ENCODE data around the gene OGA. TPM values are rescaled to one million over a fixed set of nuclear protein-coding genes. Genes with fewer than 3 reads are reported as not detected.

The OGA gene
- total RNA-seq (2014; rRNA removed; shearing (Covaris generic)), result 42.9 and 43.2 TPM in 2 replicates

DNA sequence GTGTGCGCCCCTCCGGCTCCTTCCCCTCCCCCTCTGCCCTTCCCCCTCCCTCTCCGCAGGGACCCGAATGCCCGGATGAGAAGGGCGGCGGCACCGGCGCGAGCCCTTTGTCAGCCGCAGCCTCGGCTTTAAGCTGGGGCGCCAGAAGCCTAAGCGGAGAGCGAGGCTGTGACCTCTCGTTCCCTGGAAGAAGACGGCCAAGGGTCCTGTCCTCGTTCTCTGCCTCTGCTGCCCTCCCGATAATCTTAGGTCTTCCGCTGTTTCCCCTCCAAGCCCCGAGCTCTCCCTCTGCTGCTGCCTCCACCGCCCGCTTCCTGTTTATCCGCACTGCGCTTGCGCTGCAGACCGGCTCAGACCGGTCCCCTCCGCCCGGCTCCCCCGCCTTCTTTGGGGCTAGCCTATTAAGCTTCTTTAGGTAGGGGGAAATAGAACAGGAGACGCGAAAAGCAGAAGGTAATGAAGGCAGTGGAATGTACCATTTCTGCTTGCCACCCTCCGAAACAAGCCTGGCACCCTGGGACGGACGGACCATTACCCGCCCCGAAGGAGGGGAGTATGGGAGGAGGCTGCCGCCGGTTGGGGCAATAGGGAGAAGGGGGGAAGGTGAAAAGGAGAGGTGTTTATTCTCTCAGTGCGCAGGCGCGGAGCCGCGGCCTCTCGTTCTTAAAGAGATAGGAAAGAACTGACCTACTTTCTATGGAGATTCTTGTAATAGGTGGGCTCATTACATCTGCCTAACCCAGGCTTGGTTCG is at the start of gene OGA:
OGA (minus strand) TSS at position 326 of the 753 bp plus-strand sequence. CDS start 422 bp downstream, outside the sequence.
- DNase-seq (ENCODE audit: low spot score), result peak; percentile 100

DNA sequence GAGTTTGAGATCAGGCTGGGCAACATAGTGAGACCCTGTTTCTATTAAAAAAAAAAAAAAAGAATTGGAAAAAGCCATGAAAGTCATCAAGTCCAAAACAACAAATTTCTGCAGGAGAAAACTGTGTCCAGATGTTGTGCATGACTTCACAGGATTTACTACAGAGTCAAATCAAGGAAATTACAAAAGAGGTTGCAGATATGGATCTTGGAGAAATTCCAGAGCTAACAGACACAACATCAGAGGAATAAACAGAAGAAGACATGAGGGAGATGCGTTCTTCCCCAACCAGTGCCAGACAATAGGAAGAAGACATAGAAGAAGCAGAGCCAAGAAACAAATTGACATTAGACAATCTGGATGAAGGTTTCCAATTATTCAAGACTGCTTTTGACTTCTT is 49.7 kb upstream of the OGA start:
- DNase-seq (ENCODE audit: low spot score), result no peak

DNA sequence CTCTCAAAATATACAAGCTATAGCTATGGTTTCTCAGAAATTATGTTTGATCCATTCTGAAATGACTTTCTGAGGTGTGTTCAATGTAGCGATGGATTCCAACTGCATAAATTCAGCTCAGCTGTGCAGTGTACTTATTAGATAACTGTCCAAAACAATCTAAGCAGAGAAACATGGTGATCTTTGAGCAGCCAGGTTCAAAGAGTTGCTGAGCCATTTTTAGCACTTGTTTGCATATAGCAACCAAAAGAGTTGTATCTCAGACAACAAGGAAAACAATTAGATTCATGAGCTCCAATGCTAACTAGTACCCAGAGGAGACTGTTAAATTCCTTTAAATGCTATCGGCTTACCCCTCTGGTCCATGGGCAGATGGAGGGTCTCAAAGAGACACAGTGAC is 41.3 kb upstream of the OGA start:
- DNase-seq (ENCODE audit: low spot score), result no peak

DNA sequence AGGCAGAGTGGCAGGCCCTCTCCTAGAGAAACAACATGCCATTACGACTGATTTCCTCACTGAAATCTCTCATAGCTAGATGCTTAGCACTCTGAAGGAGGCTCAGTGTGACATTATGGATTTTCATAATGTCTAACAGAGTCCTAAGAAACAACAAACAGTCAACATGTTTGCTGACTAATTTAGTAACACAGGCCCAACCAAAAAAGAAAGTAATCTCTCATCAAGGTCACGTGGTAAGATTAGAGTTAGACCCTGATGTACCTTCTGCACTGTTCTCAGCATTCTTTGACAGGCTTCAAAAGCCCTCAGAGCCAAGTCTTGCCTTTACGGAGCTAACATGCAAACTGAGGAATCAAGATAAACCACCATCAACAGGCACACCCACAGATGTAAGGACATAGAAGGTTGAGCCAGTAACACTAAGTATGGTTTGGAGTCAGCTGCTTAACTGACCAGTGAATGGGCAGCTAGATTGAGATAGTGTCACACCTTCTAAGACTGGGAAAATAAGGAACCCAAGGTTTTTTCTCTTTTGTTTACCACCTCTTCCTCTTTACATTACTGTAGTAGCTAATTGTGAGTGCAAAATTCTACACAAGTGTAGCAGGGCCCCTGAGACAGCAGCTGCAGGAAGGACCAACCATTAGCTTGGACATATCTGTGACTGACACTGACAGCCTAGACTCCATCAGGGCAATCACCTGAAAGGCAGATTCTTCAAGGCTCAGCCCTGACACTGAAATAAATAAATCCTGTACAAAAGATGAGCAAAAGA is 40.7 kb upstream of the OGA start:
- no peak for DNase-seq (ENCODE audit: low spot score)

DNA sequence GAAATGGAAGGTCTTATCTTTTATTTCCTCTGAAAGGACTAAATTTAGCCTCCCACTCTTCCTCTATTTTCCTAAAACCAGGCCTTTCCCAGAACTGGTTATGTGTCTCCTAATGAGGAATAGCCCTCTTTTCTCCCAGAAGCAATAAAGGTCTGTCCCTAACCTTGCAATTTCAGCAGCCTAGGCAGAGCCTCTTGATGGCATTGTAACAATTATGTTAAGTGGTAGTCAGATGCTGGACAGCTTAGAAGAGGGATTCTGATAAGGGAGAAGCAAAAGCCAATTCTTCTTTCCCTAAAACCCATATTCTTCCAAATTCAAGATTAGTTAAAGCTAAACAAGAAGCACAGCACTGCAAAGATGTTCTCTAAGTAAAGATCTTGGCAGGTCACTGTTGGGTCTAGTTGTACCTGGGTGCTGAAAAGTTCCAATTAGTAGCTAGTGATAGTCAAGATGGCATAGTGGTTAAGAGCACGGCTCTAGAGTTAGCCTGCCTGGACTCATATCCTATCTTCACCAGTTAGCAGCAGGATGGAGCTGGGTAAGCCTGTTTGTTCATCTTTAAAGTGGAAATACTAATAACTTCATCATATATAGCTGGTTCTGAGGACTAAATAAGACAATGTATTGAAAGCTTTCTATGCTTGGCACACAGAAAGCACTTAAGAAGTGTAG is 39.7 kb upstream of the OGA start:
- DNase-seq (ENCODE audit: low spot score), result no peak

DNA sequence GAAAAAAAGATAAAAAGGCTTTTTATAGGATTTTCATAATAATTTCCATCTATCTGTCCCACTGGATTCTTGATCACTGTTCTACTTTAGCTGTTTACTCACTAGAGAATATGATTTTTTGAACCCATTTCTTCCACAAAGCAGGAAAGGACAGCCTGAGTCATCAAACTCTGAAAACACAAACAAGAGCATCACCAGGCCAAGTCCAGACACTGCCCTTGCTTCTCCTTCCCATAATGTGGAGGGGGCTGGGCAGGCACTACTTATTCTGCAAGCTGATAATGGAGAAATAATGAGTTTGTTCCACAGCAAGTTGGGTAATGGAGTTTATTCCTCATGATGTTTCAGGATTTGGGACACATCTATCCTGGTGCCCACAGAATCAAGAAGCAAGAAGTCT is 38.4 kb upstream of the OGA start:
- DNase-seq (ENCODE audit: low spot score), result no peak

DNA sequence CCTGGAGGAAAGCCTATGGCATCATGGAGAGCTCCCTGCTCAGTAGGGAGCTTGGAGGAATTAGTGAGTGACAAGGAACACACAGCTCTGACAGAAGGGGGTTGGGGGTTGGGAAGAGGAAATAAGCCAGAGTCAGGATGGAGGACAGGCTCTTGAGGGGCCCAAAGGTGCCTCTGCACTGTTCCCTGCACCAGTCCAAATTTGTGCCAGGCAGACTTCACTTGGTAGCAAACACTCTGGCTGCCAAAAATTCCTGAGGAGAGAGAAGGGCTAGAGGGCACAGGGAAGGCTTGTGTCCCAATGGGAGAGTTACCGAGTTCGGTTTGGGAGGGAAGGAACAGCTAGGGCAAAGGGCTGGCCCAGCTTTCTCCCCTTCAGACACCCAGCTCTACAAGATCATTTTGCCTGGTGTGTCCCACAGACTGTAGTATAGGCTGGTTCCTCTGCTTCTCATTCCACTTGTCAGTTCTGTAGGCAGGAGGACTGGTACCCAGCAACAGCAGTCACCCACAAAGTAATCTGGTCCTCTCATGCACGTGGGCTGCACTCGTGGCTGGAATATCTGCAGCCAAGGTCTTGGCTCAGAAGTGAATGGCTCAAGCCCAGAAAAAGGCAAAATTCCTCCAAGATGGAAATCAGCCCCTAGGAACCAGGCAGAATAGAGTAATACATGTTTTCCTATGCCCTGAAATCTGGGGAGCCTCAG is 33.3 kb upstream of the OGA start:
- DNase-seq (ENCODE audit: low spot score), result no peak

DNA sequence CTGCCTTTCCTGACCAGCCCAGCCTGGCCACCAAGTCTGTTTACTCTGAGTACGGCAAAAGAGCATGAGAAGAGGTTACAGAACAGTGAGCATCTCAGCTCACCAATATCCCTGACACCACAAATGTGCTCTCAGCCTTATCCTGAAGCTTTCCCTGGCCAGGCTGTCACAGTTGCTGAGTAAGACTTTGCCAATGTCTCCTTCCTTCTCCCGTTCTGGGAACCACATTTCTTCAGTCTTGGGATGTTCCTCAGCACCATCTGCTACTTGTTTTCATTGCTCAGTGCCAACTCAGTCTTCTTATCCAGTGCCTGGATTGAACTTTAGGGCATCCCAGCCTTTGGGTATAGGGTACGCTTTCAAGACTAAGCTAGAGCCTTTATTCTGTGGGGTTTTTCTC is 32.5 kb upstream of the OGA start:
- no peak for DNase-seq (ENCODE audit: low spot score)

DNA sequence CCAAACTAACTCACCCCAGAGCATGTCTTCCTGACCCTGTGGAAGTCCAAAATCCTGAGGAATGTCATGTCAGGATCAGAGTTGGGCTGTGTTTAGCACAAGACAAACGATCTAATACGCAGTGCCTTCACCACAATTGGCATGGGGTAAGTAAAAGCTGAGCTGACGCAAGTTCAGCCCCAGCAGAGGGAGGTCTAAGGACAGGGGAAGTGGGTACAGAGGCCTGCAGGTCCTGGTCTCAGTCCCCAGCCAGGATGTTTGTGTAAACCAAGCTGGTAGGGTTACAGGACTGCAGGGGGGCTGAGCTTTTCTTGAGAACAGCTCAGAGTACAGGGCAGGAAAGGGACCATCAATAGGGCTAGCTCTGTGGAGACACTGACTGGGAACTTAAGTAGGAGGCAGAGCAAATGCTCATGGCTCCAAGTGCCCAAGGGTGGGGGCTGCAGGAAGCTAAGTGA is 30.7 kb upstream of the OGA start:
- DNase-seq (ENCODE audit: low spot score), result no peak

DNA sequence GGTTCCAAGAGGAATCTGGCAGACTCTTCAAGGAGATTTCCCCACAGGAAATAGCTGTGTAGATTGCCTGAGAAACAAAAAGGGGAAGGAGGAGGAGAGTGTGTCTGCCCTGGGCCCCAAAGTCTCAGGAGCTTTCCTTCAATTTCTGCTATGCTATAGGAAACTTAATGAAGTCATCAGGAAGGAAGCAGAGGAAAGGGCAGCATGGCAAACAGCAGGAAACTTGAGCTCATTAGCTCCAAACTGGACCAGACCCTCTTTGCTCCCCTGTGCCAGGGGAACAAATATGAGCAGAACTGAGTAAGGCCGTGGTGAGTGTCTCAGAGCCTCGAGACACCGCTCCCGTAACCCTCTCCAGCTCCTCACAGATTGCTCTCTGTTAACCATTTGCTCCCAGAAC is 30.2 kb upstream of the OGA start:
- DNase-seq (ENCODE audit: low spot score), result no peak

DNA sequence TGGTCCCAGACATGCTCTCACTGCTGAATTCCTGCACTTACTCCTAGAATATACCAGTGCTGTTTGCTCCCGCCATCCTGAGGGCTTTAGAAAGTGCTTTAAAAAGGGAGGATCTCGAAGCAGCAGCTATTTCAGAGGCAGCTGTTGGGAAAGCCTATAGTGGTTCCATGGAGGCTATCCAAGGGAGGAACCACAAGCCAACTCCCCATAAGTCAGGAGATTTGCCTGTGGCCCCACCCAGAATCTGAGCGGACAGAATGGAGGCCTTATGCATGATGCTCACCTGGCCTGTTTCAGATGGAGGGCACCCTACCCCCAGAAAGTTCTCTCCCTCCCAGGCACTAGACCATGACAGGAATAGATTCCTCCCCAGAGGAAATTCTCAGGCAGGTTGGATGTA is 27.6 kb upstream of the OGA start:
- DNase-seq (ENCODE audit: low spot score), result no peak

DNA sequence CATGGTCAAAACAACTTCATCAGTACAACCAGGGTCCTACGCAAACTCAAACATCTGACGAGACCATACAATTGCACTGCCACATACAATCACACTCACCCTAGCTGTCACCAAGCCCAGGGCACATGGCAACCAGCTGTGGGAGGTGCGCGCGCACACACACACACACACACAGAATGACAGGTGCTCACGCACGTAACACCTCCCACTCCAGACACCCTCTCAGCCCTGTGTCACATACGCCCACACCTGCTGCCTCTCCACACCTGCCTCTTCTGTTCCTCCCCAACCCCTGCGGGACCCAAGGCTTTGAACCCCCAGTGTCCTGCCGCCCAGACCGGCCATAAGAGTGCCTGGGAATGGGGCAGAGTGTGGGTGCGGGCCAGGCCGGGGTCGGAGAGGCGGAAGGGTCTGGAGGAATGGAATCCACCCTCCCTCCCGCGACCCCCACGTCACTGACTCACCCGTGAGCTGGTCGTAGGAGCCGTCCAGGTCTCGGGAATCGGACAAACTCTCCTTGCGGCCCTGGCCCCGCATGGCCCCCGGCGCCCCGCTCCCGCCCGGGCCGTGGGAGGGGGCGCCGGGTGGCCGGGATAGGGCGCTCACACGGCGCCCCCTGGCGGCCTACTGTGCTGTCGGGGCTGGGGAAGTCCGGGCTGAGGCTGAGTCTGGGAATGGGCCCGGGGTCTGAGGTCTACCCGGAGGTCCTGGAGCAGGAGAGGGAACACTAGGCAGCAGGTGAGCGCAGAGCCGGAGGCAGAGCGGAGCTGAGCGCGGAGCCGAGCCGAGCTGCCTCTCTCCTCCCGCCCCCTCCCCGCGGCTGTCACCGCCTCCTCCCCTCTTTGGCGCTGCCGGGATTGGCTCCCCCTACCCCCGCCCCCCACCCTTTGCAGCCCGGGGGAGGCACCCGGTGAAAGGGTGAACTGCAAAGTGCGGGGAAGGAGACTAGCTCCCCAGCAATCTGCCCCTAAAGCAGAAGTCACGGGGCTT is 25.1 kb upstream of the OGA start, which contains the start of gene KCNIP2:
KCNIP2 (minus strand) TSS at position 769 of the 990 bp plus-strand sequence; CDS start at position 537, 232 bp downstream.
- DNase-seq (ENCODE audit: low spot score), result no peak

DNA sequence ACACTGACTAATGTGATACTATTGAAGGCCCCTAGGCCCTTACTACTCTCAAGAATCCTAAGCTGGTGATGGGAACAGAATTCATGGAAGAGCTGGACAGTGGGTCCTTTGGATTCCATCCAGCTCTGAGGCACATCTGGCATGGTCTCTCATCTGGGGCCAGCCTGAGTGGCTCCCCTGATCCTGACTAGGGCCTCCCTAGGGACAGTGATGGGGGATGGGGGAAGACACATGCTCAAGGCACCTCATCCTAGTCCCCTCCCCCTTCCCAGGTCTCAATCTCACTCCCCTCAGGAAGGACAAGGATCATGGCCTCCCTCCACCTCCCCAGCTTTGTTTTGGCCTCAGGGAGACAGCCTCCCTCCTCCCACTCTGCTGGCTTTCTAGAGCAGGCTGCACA is 23.6 kb upstream of the OGA start:
- DNase-seq (ENCODE audit: low spot score), result no peak

DNA sequence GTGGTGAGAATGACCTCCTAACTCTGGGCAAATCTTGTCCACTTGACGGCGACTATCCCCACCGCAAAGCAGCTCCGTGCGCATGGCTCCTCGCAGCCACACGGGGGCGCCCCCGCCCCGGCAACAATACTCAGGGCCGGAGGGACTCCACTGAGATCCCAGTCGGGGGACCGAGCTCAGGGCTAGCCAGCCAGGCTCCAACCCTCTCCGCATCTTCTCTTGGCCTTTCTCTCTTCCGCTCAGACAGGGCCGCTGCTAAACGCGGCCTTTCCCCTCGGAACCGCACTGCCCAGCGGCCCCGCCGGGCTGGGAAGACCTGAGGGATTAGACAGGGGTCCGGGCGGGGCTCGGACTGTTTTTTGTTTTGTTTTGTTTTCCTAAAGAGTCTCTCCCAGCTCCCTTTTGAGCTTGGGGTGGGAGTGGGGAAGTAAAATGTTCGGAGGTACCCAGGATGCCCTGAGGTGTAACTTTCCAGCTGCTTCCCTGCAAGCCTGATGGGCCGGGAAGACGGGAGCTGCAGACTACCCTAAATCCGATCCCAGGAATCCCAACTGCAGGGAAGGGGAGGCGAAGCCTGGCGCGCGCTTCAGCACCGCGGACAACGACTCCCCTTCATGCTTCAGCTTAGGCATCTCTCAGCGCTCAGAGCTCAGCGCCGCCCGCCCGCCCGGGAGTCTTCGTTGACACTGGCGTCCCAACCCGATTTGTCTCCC is 22.7 kb upstream of the OGA start:
- peak; percentile 82 for DNase-seq (ENCODE audit: low spot score)

DNA sequence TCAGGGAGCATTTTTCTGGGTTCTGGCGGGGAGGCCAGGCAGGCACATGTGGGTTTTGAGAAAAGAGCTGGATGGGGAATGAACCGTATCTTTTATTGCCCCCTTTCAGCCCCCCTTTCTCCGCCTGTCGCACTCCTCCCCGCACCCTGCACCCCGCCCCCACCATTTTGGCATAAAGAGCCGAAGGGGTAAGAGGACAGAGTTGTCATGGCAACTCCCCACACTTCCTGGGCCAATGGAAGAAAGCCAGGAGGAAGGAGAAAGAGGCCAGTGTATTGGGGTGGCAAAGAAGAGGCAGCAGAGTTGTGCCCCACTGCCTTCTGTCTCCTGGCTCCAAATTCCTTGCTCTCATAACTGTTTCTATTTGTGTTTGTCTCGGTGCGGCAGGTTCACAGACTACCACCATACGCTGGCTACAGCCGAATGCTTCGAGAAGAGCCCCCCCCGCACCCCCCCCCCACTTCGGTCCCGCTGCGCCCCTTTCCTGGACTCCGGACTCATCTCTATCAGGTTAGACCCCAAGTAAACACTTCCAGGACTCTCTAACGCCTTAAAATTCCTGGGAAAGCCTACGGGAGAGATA is 21.9 kb upstream of the OGA start:
- DNase-seq (ENCODE audit: low spot score), result no peak

DNA sequence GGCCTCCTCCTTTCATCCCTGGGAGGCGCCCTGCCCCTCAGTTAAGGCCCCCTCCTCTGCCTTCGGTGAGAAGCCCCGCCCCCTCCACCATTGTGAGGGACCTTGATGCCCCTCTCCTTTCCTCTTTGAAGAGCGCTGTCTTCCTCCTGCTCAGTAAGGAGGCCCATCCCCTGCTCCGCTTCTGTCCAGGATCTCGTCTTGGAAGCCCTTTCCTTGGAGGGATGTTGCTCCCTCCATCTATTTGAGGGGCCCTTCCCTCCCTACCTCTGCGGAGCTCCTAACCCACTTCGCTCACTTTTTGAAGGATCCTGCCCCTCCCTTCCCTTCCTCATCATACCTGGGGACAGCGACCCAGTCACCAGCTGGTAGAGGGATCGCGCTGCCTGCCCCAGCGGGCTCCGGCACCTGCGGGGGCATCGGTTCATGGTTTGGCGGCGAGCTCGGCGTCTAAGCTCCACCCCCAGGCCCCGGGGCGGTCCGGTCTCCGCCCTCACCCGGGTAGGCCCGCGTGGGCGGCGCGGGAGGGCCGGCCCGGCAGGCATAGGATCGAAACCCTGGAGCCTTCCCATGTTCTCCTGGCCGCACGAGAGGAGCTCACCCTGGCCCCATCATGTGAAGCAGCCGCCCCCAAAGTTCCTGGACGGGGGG is 21.3 kb upstream of the OGA start:
- DNase-seq (ENCODE audit: low spot score), result no peak

DNA sequence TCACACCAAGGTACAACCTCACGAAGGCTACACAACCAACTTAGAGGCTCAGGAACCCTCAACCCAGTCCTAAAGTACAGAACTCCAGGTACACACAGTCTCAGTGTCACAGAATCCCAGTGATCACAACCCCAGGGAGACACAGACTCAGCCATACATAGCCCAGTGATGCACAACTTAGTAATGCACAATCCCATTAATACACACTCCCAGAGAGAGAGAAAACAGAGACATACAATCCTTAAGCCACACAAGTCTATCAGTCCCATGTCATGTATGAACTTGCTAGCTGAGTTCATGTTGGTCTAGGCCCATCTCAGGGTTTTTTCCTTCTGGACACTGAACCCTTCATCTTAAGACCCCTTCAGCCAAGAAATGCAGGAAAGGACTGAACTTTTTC is 20.8 kb upstream of the OGA start:
- no peak for DNase-seq (ENCODE audit: low spot score)

DNA sequence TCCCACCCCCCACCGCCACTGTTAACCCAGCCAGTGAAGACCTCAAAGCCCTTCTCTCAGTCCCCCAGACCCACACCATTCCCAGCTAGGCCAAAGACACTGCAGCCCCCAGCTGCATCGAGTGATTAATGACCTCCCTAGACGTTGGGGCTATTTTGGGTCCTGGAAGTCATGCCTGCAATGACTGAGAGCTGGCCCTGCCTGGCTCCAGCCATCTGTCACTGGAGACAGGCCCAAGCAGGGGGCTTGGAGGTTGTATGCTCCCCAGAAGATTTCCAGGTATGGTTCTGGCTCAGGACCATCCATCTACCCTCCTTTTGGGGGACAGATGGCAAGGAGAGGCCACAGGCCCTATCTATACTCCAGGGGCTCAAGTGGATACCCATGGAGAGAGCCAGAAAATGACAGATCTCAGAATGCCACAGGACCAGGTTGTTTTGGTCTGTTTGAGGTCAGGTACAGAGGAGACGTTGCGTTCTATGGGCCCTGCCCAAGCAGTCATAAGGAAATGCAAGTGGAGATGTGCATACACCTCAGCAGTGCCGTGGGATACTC is 20.2 kb upstream of the OGA start:
- DNase-seq (ENCODE audit: low spot score), result no peak

DNA sequence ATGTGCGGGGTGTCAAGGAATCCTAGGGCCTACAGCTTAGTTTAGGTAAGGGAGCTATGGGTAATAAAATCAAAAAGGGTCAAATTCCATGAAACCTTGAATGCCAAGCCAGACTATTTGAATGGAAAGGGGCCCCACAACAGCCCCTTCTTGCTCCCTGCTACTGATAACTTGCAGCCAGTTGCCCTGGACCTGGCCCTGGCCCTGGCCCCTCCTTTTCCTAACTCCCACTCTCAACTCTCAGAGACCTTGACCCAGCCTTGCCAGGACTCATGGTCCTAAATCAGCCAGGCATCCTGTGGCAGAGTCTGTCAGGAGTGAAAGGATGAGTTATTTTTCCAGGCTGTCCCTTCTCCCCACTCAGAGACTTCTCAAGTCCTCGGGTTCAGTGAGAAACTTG is 19.5 kb upstream of the OGA start:
- no peak for DNase-seq (ENCODE audit: low spot score)
